Endothelial cell of umbilical vein (primary cell): ENCODE data around the gene S100A3. TPM values are rescaled to one million over a fixed set of nuclear protein-coding genes. Genes with fewer than 3 reads are reported as not detected.
"Not testable (repeated sequence)": the region's sequence is repeated elsewhere in the genome, so short reads cannot be mapped to it uniquely, and the experiment has no call there.

Source experiments
- BruUV-seq: library from RNA; stranded (reverse); fragments of 400-500 nt; replicated peaks from 2 replicates; lab custom pipeline; 2021; lab: Mats Ljungman, UMichigan
- CTCF ChIA-PET: fragments of 300-600, 350-600 bp; sonication (Branson Sonifier 250); formaldehyde crosslinking; loops from one replicate; lab custom pipeline; 2021; ENCODE audit warnings: antibody characterized with exemption, inconsistent platforms; lab: Charles Lee
- POLR2A ChIA-PET: fragments of 300-600, 350-600 bp; sonication (Branson Sonifier 250); formaldehyde crosslinking; loops from one replicate; lab custom pipeline; 2021; ENCODE audit warnings: antibody characterized with exemption, inconsistent platforms; lab: Charles Lee
- DNase-seq: peaks from one replicate; pipeline ENCODE4 v3.0.0-alpha.2; 2011; ENCODE audit warnings: low read depth, low spot score
- FAIRE-seq: peaks from 2 replicates; lab custom pipeline; 2011; peaks lifted over from hg19 to GRCh38; lab: Jason Lieb, UNC
- H2AFZ ChIP-seq: 2 replicates; pipeline ENCODE4 v1.6.0; 2012; ENCODE audit warnings: low read depth, low read length, control low read depth, inconsistent platforms
- H3K27ac ChIP-seq: 2 replicates; pipeline ENCODE4 v1.5.1; 2011; ENCODE audit warnings: low read depth, mild to moderate bottlenecking, control low read depth, low read length, moderate library complexity; ENCODE audit not compliant: insufficient read depth
- H3K27me3 ChIP-seq, 2 experiments: 2 replicates each; pipeline versions ENCODE4 v1.6.0 to v1.6.1; 2011; ENCODE audit warnings: low read length in 2 of 2, mixed read lengths in 1 of 2; ENCODE audit not compliant: control insufficient read depth in 2 of 2, insufficient read depth in 2 of 2
- H3K36me3 ChIP-seq, 2 experiments: 2 replicates in 1 of 2; 3 replicates in 1 of 2; pipeline ENCODE4 v1.5.1; 2011; ENCODE audit warnings: low read length in 2 of 2, mild to moderate bottlenecking in 1 of 2, moderate library complexity in 1 of 2; ENCODE audit not compliant: control insufficient read depth in 2 of 2, insufficient read depth in 2 of 2; ENCODE audit errors: extremely low read depth in 1 of 2
- H3K4me1 ChIP-seq: 3 replicates; pipeline ENCODE4 v1.5.1; 2011; ENCODE audit warnings: mild to moderate bottlenecking, low read length; ENCODE audit not compliant: control insufficient read depth, insufficient read depth; ENCODE audit errors: extremely low read depth
- H3K4me2 ChIP-seq: 2 replicates; pipeline ENCODE4 v1.6.1; 2011; ENCODE audit warnings: low read length, control low read depth, mixed read lengths; ENCODE audit not compliant: insufficient read depth
- H3K4me3 ChIP-seq, 3 experiments: fragments of 200-600 bp in 1 of 3; sonication (generic), shearing (Covaris generic) in 1 of 3; replicated peaks in 1 of 3; 2 replicates each; pipeline ENCODE4 v1.5.1; 2011 to 2016; ENCODE audit warnings: control low read depth in 3 of 3, low read length in 3 of 3, mild to moderate bottlenecking in 2 of 3, inconsistent platforms in 1 of 3, low read depth in 1 of 3, moderate library complexity in 1 of 3; ENCODE audit not compliant: insufficient read depth in 1 of 3
- H3K79me2 ChIP-seq: 2 replicates; pipeline ENCODE4 v1.6.0; 2012; ENCODE audit warnings: low read length, inconsistent platforms; ENCODE audit not compliant: control insufficient read depth, insufficient read depth
- H3K9ac ChIP-seq: replicated peaks from 2 replicates; pipeline ENCODE3; 2011; ENCODE audit warnings: low read length, control low read depth; ENCODE audit not compliant: insufficient read depth; ENCODE audit errors: extremely low read depth
- H3K9me1 ChIP-seq: replicated peaks from 3 replicates; pipeline ENCODE4 v1.6.0; 2011; ENCODE audit warnings: mild to moderate bottlenecking, low read length; ENCODE audit not compliant: control insufficient read depth, insufficient read depth; ENCODE audit errors: extremely low read depth
- H3K9me3 ChIP-seq: replicated peaks from 2 replicates; pipeline ENCODE4 v1.5.1; 2012; ENCODE audit warnings: low read length, inconsistent platforms; ENCODE audit not compliant: control insufficient read depth, insufficient read depth
- H4K20me1 ChIP-seq: replicated peaks from 2 replicates; pipeline ENCODE3; 2011; ENCODE audit warnings: mild to moderate bottlenecking, low read length; ENCODE audit not compliant: control insufficient read depth, insufficient read depth; ENCODE audit errors: extremely low read depth
- CTCF ChIP-seq, 2 donors: IDR thresholded peaks; 1 replicate in 1 of 2; 2 replicates in 1 of 2; pipeline ENCODE4 v1.5.1; 2011; ENCODE audit warnings: low read length in 2 of 2, mild to moderate bottlenecking in 2 of 2, moderate library complexity in 2 of 2, control low read depth in 1 of 2, inconsistent platforms in 1 of 2, low read depth in 1 of 2; ENCODE audit not compliant: insufficient read depth in 1 of 2; ENCODE audit errors: extremely low read depth in 1 of 2
- JUN ChIP-seq: IDR thresholded peaks from 2 replicates; pipeline ENCODE4 v1.6.1; 2011; ENCODE audit warnings: borderline replicate concordance, low read depth; ENCODE audit not compliant: insufficient read length, insufficient read depth
- dilution Hi-C: fragments of 300-500 bp; cut with MboI; formaldehyde crosslinking; loops from one replicate; pipeline ENCODE4 v1.15.0; 2019; ENCODE audit warnings: low sequenced_read_pairs; ENCODE audit not compliant: extremely low pct_ligation_motif_present
- intact Hi-C: fragments of 100-400 bp; cut with micrococcal nuclease; formaldehyde crosslinking; loops from one replicate; pipeline ENCODE4 v1.10.0; 2022
- polyA plus RNA-seq, 4 experiments: library from polyadenylated mRNA; depleted of rRNA in 3 of 4; stranded (reverse) in 3 of 4; unstranded in 1 of 4; fragments of >200 nt; gene quantifications; 2 replicates each; pipeline versions ENCODE4 v1.2.1 to v1.2.3, GENCODE V29; 2011 to 2012; ENCODE audit warnings: missing spikeins in 1 of 4
- total RNA-seq: library from RNA; stranded (reverse); gene quantifications from 2 replicates; pipeline ENCODE4 v1.2.3, GENCODE V29; 2021

The S100A3 gene
- total and polyA plus RNA-seq, 2 donors (not counting 3 experiments of a cell fraction or from before 2014, with no cell fraction given): 0.42 to 1.3 TPM

- Histone ChIP-seq H3K4me3 (no peak overlapping the region), H3K9me1 (no peaks in the 10 kb centered on the region), H3K9me3 (no peaks in the 10 kb centered on the region), H3K4me2 (no peak overlapping the region), H3K27ac (no peak overlapping the region), H2AFZ (no peak overlapping the region), H4K20me1 (no peaks in the 10 kb centered on the region), H3K9ac (no peak overlapping the region), H3K27me3 (no peaks in the 10 kb centered on the region), H3K4me1 (peaks cover 3% of the 10 kb centered on the region), H3K79me2 (no peaks in the 10 kb centered on the region), H3K36me3 (no peaks in the 10 kb centered on the region)
- ChIA-PET POLR2A (interaction anchor here (1.1 kb wide), 1 partner anchor 102 kb away, joined by 3 read pairs; the partner anchor contains the start of gene S100A13), CTCF (interaction anchor here (1.0 to 2.2 kb wide), 7 partner anchors 8 to 102 kb away, joined by 4 to 13 read pairs (median 6); partner anchors contain the start of gene S100A13)
- dilution Hi-C loops: no loop called here
- DNase-seq (peak; percentile 21), FAIRE-seq (peak; percentile 37)
- BruUV-seq: no TSS peak
- intact Hi-C loops: no loop called here
- TF ChIP-seq CTCF (IDR thresholded peaks at IDR 0.05; ENCODE audit: extremely low read depth in 1 of 2, insufficient read depth in 1 of 2, low read depth in 1 of 2, low read length in 2 of 2): no peak
- no peak for TF ChIP-seq JUN
Observed at GRCh38 chr1:153525088-153525728, 23.9 kb downstream of the S100A3 start.

GRCh38 chr1:153522353-153523048 lies 26.6 kb downstream of the S100A3 start:
- H3K9ac ChIP-seq, FAIRE-seq, DNase-seq, H3K9me1 ChIP-seq, H2AFZ ChIP-seq, H3K36me3 ChIP-seq, H3K27me3 ChIP-seq, H3K4me3 ChIP-seq, dilution Hi-C loops, POLR2A ChIA-PET, H3K79me2 ChIP-seq, H3K27ac ChIP-seq, H3K9me3 ChIP-seq, intact Hi-C loops, H3K4me1 ChIP-seq, H4K20me1 ChIP-seq, H3K4me2 ChIP-seq: not testable (repeated sequence)
- BruUV-seq: TSS peak; percentile 39
- CTCF ChIA-PET: interaction anchor here (1.4 to 2.2 kb wide), 2 partner anchors 9 to 12 kb away, joined by 5 to 9 read pairs; no protein-coding TSS in a partner anchor

GRCh38 chr1:153521808-153522207 lies 27.2 kb downstream of the S100A3 start:
- H3K79me2 ChIP-seq, dilution Hi-C loops, H3K4me1 ChIP-seq, DNase-seq, H3K9ac ChIP-seq, H3K27me3 ChIP-seq, H3K9me1 ChIP-seq, H3K4me2 ChIP-seq, BruUV-seq, POLR2A ChIA-PET, H3K27ac ChIP-seq, H2AFZ ChIP-seq, H3K9me3 ChIP-seq, H3K4me3 ChIP-seq, intact Hi-C loops, H4K20me1 ChIP-seq, H3K36me3 ChIP-seq, FAIRE-seq: not testable (repeated sequence)
- CTCF ChIA-PET: interaction anchor here (1.3 to 2.5 kb wide), 4 partner anchors 11 to 106 kb away, joined by 4 to 14 read pairs (median 6); partner anchors contain the start of gene S100A13
